ENCODE results near the gene PKNOX2.

PKNOX2 gene

DNA sequence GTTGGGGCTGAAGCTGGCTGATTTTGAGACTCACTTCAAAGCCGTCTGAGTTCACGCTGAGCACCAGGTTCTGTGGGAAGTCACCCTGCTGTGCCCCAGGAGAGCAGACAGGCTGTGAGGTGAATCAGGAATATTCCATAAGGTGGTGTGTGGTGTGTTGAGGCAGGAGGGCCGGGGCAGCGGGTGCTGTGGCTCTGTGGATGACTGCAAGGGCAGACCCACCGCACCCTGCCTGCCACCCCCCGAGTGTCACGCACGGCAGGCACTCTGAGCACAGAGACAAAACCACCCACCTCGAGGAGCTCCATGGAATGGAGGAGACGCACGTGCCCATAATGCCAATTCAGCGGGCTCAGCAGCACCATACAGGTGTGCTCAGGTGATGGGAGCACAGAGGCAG lies 147.8 kb downstream of the PKNOX2 start:
- TF ChIP-seq, protein P1, sequence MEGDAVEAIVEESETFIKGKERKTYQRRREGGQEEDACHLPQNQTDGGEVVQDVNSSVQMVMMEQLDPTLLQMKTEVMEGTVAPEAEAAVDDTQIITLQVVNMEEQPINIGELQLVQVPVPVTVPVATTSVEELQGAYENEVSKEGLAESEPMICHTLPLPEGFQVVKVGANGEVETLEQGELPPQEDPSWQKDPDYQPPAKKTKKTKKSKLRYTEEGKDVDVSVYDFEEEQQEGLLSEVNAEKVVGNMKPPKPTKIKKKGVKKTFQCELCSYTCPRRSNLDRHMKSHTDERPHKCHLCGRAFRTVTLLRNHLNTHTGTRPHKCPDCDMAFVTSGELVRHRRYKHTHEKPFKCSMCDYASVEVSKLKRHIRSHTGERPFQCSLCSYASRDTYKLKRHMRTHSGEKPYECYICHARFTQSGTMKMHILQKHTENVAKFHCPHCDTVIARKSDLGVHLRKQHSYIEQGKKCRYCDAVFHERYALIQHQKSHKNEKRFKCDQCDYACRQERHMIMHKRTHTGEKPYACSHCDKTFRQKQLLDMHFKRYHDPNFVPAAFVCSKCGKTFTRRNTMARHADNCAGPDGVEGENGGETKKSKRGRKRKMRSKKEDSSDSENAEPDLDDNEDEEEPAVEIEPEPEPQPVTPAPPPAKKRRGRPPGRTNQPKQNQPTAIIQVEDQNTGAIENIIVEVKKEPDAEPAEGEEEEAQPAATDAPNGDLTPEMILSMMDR (IDR thresholded peaks at IDR 0.05; ENCODE audit: extremely low read depth, missing control alignments): no peak
- no peak for DNase-seq (ENCODE audit: low spot score)

DNA sequence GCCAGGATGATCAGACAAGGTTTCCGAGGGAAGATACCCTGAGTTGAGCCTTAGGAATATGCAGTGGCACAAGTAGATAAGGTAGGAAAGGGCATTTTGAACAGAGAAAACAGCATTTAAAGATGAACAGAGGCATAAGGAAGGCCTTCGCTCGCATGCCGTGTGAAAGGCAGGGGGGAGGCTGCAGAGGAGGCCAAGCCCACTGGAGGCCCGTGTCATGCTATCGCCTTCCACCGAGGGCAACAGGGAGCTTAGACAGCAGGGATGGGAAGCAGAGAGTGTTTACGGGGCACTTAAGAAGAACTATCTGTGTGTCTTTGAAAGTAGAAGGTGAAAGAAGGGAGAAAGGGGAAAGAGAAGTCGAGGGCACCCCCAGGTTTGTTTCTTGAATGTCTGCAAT lies 148.3 kb downstream of the PKNOX2 start:
- TF ChIP-seq, protein P1 (IDR thresholded peaks at IDR 0.05; ENCODE audit: extremely low read depth, missing control alignments): no peak
- DNase-seq (ENCODE audit: low spot score): no peak

DNA sequence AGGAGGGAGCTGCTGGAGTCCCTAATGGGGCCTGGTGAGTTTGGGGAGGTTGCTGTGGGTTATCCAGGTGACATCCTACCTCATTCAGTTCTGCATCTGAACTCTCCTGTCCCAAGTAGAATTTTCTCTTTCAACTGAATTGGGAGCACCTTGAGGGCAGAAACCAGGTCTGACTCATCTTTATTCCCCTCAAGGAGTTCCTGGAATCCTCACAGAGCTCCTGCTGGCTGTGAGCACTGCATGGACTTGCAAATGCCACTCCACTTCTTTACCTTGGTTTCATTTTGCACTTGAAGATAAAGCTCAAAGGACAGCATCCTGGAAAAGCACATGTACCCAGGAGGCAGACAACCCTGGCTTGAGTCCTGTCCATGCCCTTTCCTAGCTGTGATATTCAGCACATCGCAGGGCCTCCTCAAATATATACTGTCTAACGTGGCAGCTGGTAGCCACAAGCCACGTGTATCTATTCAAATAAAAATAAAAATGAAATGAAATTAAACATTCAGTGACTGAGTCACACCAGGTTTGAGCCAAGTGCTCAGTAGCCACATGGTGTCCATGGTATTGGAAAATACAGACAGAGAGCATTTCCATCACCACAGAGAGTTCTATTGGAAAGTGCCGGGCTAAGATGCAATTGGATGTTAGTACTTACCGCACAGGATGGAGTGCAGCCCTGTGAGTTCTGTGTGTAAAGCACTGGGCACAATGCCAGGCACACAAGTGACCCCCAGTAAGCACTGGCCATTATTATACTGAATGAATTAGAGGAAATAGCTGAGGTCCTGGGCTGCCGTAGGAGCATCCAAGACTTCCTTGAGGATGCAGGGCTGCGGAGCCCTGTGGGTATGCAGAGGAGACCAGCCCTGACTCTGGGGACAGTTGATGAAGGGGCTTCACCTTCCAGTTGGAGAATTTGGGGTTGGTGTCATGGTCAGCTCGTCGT lies 149.0 kb downstream of the PKNOX2 start:
- DNase-seq (ENCODE audit: low spot score): no peak
- TF ChIP-seq, protein P1 (IDR thresholded peaks at IDR 0.05; ENCODE audit: extremely low read depth, missing control alignments): no peak

DNA sequence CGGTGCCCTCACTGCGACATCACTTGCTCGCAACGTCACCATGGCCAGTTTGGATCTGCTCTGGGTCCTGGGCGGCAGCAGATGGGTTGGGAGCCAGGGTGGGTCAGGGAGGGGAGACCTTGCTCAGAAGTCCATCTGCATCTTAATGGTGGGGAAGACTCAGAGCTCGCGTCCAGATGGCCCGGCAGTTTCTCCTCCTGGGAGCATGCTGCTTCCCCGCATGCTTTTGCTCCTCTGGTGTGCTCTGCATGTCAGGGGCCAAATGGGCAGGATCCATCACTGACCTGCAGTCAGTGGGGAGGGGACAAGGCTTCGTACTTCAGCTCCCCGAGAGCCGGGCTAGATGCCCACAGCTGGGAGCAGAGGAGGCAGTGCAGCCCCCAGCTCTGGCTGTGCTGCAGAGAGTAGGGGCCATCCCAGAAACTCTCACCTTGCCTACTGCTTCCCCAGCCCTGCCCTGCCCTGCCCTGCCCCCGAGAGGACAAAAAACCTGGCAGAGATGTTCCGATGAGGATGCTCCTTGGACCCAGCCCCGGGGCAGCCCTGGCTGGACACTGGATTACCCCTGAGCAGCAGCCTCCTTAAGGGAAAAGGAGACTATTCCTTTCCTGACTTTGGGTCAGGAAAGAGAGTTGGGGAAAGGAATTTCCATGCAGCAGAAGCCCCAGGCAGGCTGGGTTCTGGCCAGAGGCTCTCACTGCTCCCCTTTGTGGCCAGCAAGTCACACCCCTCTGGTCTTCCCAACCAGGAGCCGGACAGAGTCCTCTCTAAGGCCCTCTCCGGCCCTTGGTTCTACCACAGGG lies 149.9 kb downstream of the PKNOX2 start:
- TF ChIP-seq, protein P1 (IDR thresholded peaks at IDR 0.05; ENCODE audit: extremely low read depth, missing control alignments): no peak
- DNase-seq (ENCODE audit: low spot score): no peak

DNA sequence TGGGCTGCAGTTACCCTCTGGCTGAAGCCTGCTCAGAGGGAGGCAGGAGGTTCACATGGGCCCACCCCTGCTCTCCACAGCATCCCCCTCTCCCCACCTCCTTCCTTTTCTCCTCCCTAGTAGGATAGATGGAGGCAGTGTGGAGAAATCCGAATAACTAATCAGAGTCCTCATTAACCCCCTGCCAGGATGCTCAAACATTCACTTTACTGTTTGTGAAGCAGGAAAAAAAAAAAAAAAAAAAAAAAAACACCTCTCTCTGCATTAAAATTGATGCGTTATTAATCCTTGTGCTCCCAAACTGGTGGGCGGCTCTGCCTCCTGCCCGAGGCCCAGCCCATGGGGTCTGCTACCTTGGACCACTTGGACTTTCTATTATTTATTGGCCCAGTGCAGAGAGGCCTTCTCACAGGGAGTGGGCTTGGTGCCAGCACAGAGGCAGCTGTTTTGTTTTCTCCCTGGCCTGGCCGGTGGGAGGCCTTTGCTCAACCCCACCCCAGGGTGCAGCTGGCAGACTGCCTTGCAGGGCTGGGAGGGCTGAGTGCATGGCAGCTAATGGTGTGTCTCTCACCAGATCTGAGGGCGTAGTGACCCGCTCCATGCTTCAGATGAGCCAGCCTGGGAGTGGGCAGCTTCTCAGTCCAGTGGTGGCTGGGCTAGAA lies 150.7 kb downstream of the PKNOX2 start:
- no peak for DNase-seq (ENCODE audit: low spot score)
- TF ChIP-seq, protein P1 (IDR thresholded peaks at IDR 0.05; ENCODE audit: extremely low read depth, missing control alignments): no peak

DNA sequence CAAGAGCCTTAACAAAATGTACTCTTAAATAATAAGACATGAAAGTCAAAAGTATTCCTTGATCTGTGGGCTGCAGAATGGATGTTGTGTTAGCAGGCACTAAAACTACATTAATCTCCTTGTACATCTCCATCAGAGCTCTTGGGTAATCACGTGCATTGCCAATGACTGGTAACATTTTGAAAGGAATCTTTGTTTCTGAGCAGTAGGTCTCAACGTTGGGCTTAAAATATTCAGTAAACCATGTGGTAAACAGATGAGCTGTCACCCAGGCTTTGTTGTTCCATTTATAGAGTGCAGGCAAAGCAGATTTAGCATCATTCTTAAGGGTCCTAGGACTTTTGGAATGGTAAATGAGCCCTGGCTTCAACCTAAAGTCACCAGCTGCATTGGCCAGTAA lies 152.9 kb downstream of the PKNOX2 start:
- TF ChIP-seq, protein P1 (IDR thresholded peaks at IDR 0.05; ENCODE audit: extremely low read depth, missing control alignments): no peak
- DNase-seq (ENCODE audit: low spot score): no peak

Data from GM20000 (cell line).